HL-60 (cell line): ENCODE data around the gene CHCHD6.

Experiments
- POLR2AphosphoS5 ChIP-seq: IDR thresholded peaks from 2 replicates; pipeline ENCODE4 v1.6.1; 2012; ENCODE audit warnings: low read depth
- TF ChIP-seq, protein P1 (sequence below): IDR thresholded peaks from one replicate; pipeline ENCODE4 v1.5.1; 2011; ENCODE audit warnings: low read length, control low read depth, inconsistent platforms; ENCODE audit not compliant: insufficient read depth
- TF ChIP-seq, protein P2 (sequence below): IDR thresholded peaks from 2 replicates; pipeline ENCODE4 v1.6.1; 2012; ENCODE audit warnings: low read depth; ENCODE audit not compliant: insufficient replicate concordance

DNA sequence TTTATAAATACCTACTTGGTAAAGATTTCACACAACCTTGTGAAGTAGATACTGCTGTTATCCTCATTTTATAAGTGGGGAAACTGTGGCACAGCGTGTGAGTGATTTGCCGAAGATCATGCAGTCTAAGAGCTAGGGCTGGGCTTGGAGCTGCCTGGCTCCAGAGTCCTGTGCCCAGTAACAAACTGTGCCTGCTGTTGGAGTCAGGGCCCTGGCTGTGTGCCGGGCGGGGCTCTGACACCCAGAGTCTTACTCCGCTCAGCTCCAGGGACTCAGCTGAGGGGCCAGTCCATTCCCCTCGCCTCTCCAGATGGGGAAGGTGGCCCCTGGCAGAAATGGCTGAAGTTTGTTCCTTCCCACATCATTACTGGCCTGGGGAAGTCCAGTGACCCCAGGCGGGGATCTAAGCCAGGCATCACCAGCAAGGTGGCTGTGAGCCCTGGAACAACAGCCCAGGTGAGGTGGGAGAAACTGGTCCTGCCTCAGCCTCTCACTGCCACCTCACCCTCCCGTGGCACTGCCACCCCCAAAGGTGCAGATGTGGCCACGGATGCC is 261.6 kb downstream of the CHCHD6 start:
- TF ChIP-seq, protein P1, sequence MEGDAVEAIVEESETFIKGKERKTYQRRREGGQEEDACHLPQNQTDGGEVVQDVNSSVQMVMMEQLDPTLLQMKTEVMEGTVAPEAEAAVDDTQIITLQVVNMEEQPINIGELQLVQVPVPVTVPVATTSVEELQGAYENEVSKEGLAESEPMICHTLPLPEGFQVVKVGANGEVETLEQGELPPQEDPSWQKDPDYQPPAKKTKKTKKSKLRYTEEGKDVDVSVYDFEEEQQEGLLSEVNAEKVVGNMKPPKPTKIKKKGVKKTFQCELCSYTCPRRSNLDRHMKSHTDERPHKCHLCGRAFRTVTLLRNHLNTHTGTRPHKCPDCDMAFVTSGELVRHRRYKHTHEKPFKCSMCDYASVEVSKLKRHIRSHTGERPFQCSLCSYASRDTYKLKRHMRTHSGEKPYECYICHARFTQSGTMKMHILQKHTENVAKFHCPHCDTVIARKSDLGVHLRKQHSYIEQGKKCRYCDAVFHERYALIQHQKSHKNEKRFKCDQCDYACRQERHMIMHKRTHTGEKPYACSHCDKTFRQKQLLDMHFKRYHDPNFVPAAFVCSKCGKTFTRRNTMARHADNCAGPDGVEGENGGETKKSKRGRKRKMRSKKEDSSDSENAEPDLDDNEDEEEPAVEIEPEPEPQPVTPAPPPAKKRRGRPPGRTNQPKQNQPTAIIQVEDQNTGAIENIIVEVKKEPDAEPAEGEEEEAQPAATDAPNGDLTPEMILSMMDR: no peak
- TF ChIP-seq POLR2AphosphoS5: no peak
- TF ChIP-seq, protein P2, sequence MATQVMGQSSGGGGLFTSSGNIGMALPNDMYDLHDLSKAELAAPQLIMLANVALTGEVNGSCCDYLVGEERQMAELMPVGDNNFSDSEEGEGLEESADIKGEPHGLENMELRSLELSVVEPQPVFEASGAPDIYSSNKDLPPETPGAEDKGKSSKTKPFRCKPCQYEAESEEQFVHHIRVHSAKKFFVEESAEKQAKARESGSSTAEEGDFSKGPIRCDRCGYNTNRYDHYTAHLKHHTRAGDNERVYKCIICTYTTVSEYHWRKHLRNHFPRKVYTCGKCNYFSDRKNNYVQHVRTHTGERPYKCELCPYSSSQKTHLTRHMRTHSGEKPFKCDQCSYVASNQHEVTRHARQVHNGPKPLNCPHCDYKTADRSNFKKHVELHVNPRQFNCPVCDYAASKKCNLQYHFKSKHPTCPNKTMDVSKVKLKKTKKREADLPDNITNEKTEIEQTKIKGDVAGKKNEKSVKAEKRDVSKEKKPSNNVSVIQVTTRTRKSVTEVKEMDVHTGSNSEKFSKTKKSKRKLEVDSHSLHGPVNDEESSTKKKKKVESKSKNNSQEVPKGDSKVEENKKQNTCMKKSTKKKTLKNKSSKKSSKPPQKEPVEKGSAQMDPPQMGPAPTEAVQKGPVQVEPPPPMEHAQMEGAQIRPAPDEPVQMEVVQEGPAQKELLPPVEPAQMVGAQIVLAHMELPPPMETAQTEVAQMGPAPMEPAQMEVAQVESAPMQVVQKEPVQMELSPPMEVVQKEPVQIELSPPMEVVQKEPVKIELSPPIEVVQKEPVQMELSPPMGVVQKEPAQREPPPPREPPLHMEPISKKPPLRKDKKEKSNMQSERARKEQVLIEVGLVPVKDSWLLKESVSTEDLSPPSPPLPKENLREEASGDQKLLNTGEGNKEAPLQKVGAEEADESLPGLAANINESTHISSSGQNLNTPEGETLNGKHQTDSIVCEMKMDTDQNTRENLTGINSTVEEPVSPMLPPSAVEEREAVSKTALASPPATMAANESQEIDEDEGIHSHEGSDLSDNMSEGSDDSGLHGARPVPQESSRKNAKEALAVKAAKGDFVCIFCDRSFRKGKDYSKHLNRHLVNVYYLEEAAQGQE: no peak
